Type B pancreatic cell (in vitro differentiated cells): ENCODE results near the gene PCNX4. TPM values are rescaled to one million over a fixed set of nuclear protein-coding genes. Genes with fewer than 3 reads are reported as not detected.

ENCODE experiments used
- DNase-seq: peaks from one replicate; pipeline ENCODE4 v3.0.0; 2021; ENCODE audit warnings: mixed read lengths; ENCODE audit not compliant: unreplicated experiment; ENCODE audit errors: extremely low spot score
- H3K27ac Mint-ChIP-seq: 2 replicates; pipeline ENCODE4 v1.8.0; 2021; ENCODE audit warnings: mild to moderate bottlenecking, mixed read lengths
- H3K27me3 Mint-ChIP-seq: 2 replicates; pipeline ENCODE4 v1.8.0; 2021; ENCODE audit warnings: mixed read lengths
- H3K36me3 Mint-ChIP-seq: 2 replicates; pipeline ENCODE4 v1.8.0; 2021; ENCODE audit warnings: mixed read lengths
- H3K4me1 Mint-ChIP-seq: one replicate; pipeline ENCODE4 v1.8.0; 2021; ENCODE audit warnings: mixed read lengths; ENCODE audit not compliant: unreplicated experiment
- H3K4me3 Mint-ChIP-seq: 2 replicates; pipeline ENCODE4 v1.8.0; 2021; ENCODE audit warnings: mild to moderate bottlenecking, mixed read lengths
- H3K9me3 Mint-ChIP-seq: 2 replicates; pipeline ENCODE4 v1.8.0; 2021; ENCODE audit warnings: mixed read lengths
- CTCF ChIP-seq: fragments of 200-600 bp; sonication (generic); conservative IDR thresholded peaks from 2 replicates; pipeline ENCODE4 v1.5.0; 2021; ENCODE audit warnings: antibody characterized with exemption, mild to moderate bottlenecking
- total RNA-seq: library from RNA; stranded (reverse); gene quantifications from 2 replicates; pipeline ENCODE4 v1.2.1, GENCODE V29; 2021; ENCODE audit warnings: low replicate concordance

The PCNX4 gene
- total RNA-seq, 1 donor from 2014 or later, result 70.2 TPM

- TF ChIP-seq CTCF, result no peak
- Mint-ChIP-seq H3K36me3 (peaks cover 58% of the 10 kb centered on the region), H3K9me3 (no peaks in the 10 kb centered on the region), H3K27ac (no peak overlapping the region), H3K27me3 (no peaks in the 10 kb centered on the region), H3K4me3 (no peak overlapping the region), H3K4me1 (no peaks in the 10 kb centered on the region)
- DNase-seq, result no peak
Measured at GRCh38 chr14:60125918-60126317, 34.2 kb downstream of the PCNX4 start.

GRCh38 chr14:60133487-60133886, 41.8 kb downstream of the PCNX4 start:
- Mint-ChIP-seq H3K4me1 (no peaks in the 10 kb centered on the region), H3K27ac (no peak overlapping the region), H3K9me3 (no peaks in the 10 kb centered on the region), H3K4me3 (no peak overlapping the region), H3K36me3 (peaks cover 47% of the 10 kb centered on the region), H3K27me3 (no peaks in the 10 kb centered on the region)
- TF ChIP-seq CTCF, result no peak
- no peak for DNase-seq

GRCh38 chr14:60134702-60135101, 43.0 kb downstream of the PCNX4 start:
- no peak for TF ChIP-seq CTCF

GRCh38 chr14:60151715-60152114, 60.0 kb downstream of the PCNX4 start:
- TF ChIP-seq CTCF, result no peak
- peaks cover 8% of the 10 kb centered on the region for H3K4me1 Mint-ChIP-seq
- DNase-seq, result no peak
- no peak overlapping the region for H3K27ac Mint-ChIP-seq
- no peaks in the 10 kb centered on the region for H3K9me3 Mint-ChIP-seq
- no peak overlapping the region for H3K4me3 Mint-ChIP-seq
- H3K36me3 Mint-ChIP-seq, result peaks cover 41% of the 10 kb centered on the region
- H3K27me3 Mint-ChIP-seq, result no peaks in the 10 kb centered on the region

More at GRCh38 chr14:60134702-60135101, 43.0 kb downstream of the PCNX4 start:
- H3K36me3 Mint-ChIP-seq, result peaks cover 42% of the 10 kb centered on the region
- H3K27me3 Mint-ChIP-seq, result no peaks in the 10 kb centered on the region
- H3K27ac Mint-ChIP-seq, result no peak overlapping the region
- no peaks in the 10 kb centered on the region for H3K4me1 Mint-ChIP-seq
- DNase-seq, result no peak
- H3K4me3 Mint-ChIP-seq, result no peak overlapping the region
- no peaks in the 10 kb centered on the region for H3K9me3 Mint-ChIP-seq

GRCh38 chr14:60153991-60154390, 62.3 kb downstream of the PCNX4 start:
- peaks cover 8% of the 10 kb centered on the region for H3K4me1 Mint-ChIP-seq
- no peaks in the 10 kb centered on the region for H3K27me3 Mint-ChIP-seq
- TF ChIP-seq CTCF, result no peak
- peaks cover 43% of the 10 kb centered on the region for H3K36me3 Mint-ChIP-seq
- H3K27ac Mint-ChIP-seq, result no peak overlapping the region
- no peaks in the 10 kb centered on the region for H3K9me3 Mint-ChIP-seq
- no peak for DNase-seq
- no peak overlapping the region for H3K4me3 Mint-ChIP-seq

- Mint-ChIP-seq H3K4me1 (peaks cover 10% of the 10 kb centered on the region), H3K27ac (no peak overlapping the region), H3K4me3 (no peak overlapping the region), H3K36me3 (peaks cover 36% of the 10 kb centered on the region), H3K9me3 (no peaks in the 10 kb centered on the region), H3K27me3 (no peaks in the 10 kb centered on the region)
- no peak for TF ChIP-seq CTCF
- DNase-seq, result no peak
Measured at GRCh38 chr14:60154671-60155070, 62.9 kb downstream of the PCNX4 start.
